Smooth muscle cell (in vitro differentiated cells): ENCODE results near the gene STK38L. TPM values are rescaled to one million over a fixed set of nuclear protein-coding genes. Genes with fewer than 3 reads are reported as not detected.

ENCODE experiments used
- DNase-seq: peaks from one replicate; lab custom pipeline; 2025; ENCODE audit not compliant: unreplicated experiment; lab: John Stamatoyannopoulos, UW
- H2AFZ ChIP-seq: fragments of 200-600 bp; sonication (generic); 2 replicates; pipeline ENCODE4 v1.6.0; 2016; ENCODE audit warnings: antibody characterized with exemption, low read depth, mild to moderate bottlenecking
- H3F3A ChIP-seq: fragments of 200-600 bp; sonication (generic); 2 replicates; pipeline ENCODE4 v1.6.0; 2017; ENCODE audit warnings: antibody characterized with exemption, low read depth
- H3K27ac ChIP-seq: fragments of 200-600 bp; sonication (generic); 2 replicates; pipeline ENCODE4 v1.5.1; 2016; ENCODE audit warnings: low read depth, mild to moderate bottlenecking
- H3K27me3 ChIP-seq: fragments of 200-600 bp; sonication (generic); 2 replicates; pipeline ENCODE4 v1.6.1; 2016; ENCODE audit warnings: low read depth, mild to moderate bottlenecking
- H3K36me3 ChIP-seq: fragments of 200-600 bp; sonication (generic); 2 replicates; pipeline ENCODE4 v1.5.1; 2016; ENCODE audit warnings: low read depth
- H3K4me1 ChIP-seq: fragments of 200-600 bp; sonication (generic); 2 replicates; pipeline ENCODE4 v1.5.1; 2016; ENCODE audit warnings: low read depth
- H3K4me2 ChIP-seq: fragments of 200-600 bp; sonication (generic); 2 replicates; pipeline ENCODE4 v1.6.0; 2016; ENCODE audit warnings: mild to moderate bottlenecking
- H3K4me3 ChIP-seq: fragments of 200-600 bp; sonication (generic); 2 replicates; pipeline ENCODE4 v1.5.1; 2016; ENCODE audit warnings: mild to moderate bottlenecking
- H3K79me2 ChIP-seq: fragments of 200-600 bp; sonication (generic); 2 replicates; pipeline ENCODE4 v1.6.0; 2016; ENCODE audit warnings: low read depth, mild to moderate bottlenecking
- H3K9ac ChIP-seq: fragments of 200-600 bp; sonication (generic); 2 replicates; pipeline ENCODE4 v1.6.0; 2016; ENCODE audit warnings: low read depth
- H3K9me3 ChIP-seq: fragments of 200-600 bp; sonication (generic); replicated peaks from 2 replicates; pipeline ENCODE4 v1.5.1; 2016; ENCODE audit warnings: low read depth
- H4K20me1 ChIP-seq: fragments of 200-600 bp; sonication (generic); 2 replicates; pipeline ENCODE4 v1.6.0; 2016; ENCODE audit warnings: low read depth
- CTCF ChIP-seq: fragments of 200-600 bp; sonication (generic); IDR thresholded peaks from 2 replicates; pipeline ENCODE4 v1.5.1; 2017; ENCODE audit warnings: borderline replicate concordance, mild to moderate bottlenecking, antibody characterized with exemption; ENCODE audit not compliant: insufficient read depth, poor library complexity, severe bottlenecking
- WGBS: methylation state at CpG from one replicate; pipeline ENCODE4 v1.1.7; 2016; ENCODE audit warnings: low lambda C conversion rate; 5-methylcytosine and 5-hydroxymethylcytosine counted together
- polyA plus RNA-seq: library from polyadenylated mRNA; unstranded; fragments of >200 nt; fragmentation: Nextera tagmentation; extraction: Ambion mirVana; gene quantifications from 2 replicates; pipeline ENCODE4 v1.2.1, GENCODE V29; 2016
- total RNA-seq: library from RNA; depleted of rRNA; stranded (reverse); fragments of >200 nt; gene quantifications from 2 replicates; pipeline ENCODE4 v1.2.3, GENCODE V29; 2014

The STK38L gene
- total and polyA plus RNA-seq, 2 experiments from 2014 or later = 57.8 to 190 TPM

- TF ChIP-seq CTCF = no peak
- Histone ChIP-seq H3K36me3 (no peaks in the 10 kb centered on the region), H3K27me3 (no peaks in the 10 kb centered on the region), H4K20me1 (no peaks in the 10 kb centered on the region), H3K9ac (no peak overlapping the region), H3K4me2 (no peak overlapping the region), H3K4me3 (no peak overlapping the region), H3F3A (no peaks in the 10 kb centered on the region), H3K27ac (no peak overlapping the region), H3K9me3 (no peaks in the 10 kb centered on the region), H3K79me2 (no peaks in the 10 kb centered on the region), H2AFZ (no peak overlapping the region), H3K4me1 (no peaks in the 10 kb centered on the region)
- DNase-seq = no peak
- 98% methylated on average over 2 of the region's 2 CpGs for whole genome bisulfite sequencing
These were observed 117.3 kb downstream of the STK38L start for GRCh38 chr12:27361372-27361771.

GRCh38 chr12:27366621-27367020 is 122.5 kb downstream of the STK38L start:
- no peaks in the 10 kb centered on the region for H3K9me3 ChIP-seq
- no peak for TF ChIP-seq CTCF
- H3K27ac ChIP-seq = no peak overlapping the region
- H3K4me1 ChIP-seq = no peaks in the 10 kb centered on the region
- H3K4me2 ChIP-seq = no peak overlapping the region
- no peaks in the 10 kb centered on the region for H4K20me1 ChIP-seq
- H3F3A ChIP-seq = no peaks in the 10 kb centered on the region
- no peaks in the 10 kb centered on the region for H3K27me3 ChIP-seq
- H3K9ac ChIP-seq = no peak overlapping the region
- no peaks in the 10 kb centered on the region for H3K79me2 ChIP-seq
- H3K4me3 ChIP-seq = no peak overlapping the region
- WGBS = 96% methylated on average over 3 of the region's 3 CpGs
- H2AFZ ChIP-seq = no peak overlapping the region
- no peaks in the 10 kb centered on the region for H3K36me3 ChIP-seq
- DNase-seq = no peak

GRCh38 chr12:27367078-27367477 is 123.0 kb downstream of the STK38L start:
- Histone ChIP-seq H2AFZ (no peak overlapping the region), H3K27me3 (no peaks in the 10 kb centered on the region), H3K9me3 (no peaks in the 10 kb centered on the region), H3K4me1 (no peaks in the 10 kb centered on the region), H3K36me3 (no peaks in the 10 kb centered on the region), H3K27ac (no peak overlapping the region), H3K4me3 (no peak overlapping the region), H3K9ac (no peak overlapping the region), H3F3A (no peaks in the 10 kb centered on the region), H4K20me1 (no peaks in the 10 kb centered on the region), H3K4me2 (no peak overlapping the region), H3K79me2 (no peaks in the 10 kb centered on the region)
- 83% methylated on average over 6 of the region's 6 CpGs for WGBS
- DNase-seq = no peak
- no peak for TF ChIP-seq CTCF

Other genes with a start within 250 kb of the STK38L start
- gene TM7SF3, start 229.9 kb upstream of the STK38L start, total RNA-seq = 67.4 and 72.6 TPM in 2 replicates
- 48.2 and 78.0 TPM in 2 replicates for gene TM7SF3, start 229.9 kb upstream of the STK38L start, polyA plus RNA-seq
- 78.2 and 82.5 TPM in 2 replicates for gene MED21, start 221.7 kb upstream of the STK38L start, total RNA-seq
- 34.4 and 38.2 TPM in 2 replicates for gene MED21, start 221.7 kb upstream of the STK38L start, polyA plus RNA-seq
- gene C12orf71, start 161.7 kb upstream of the STK38L start, total RNA-seq = not detected in 2 replicates
- gene C12orf71, start 161.7 kb upstream of the STK38L start, polyA plus RNA-seq = not detected in 2 replicates
- 13.3 and 13.6 TPM in 2 replicates for gene BMAL2, start 88.5 kb downstream of the STK38L start, total RNA-seq
- gene BMAL2, start 88.5 kb downstream of the STK38L start, polyA plus RNA-seq = 5.1 and 6.2 TPM in 2 replicates
- gene SMCO2, start 202.4 kb downstream of the STK38L start, total RNA-seq = not detected in 2 replicates
- 0.20 TPM in 1 of 2 replicates, not detected in the other for gene SMCO2, start 202.4 kb downstream of the STK38L start, polyA plus RNA-seq